H9 (cell line): ENCODE measurements around the gene ACADL. TPM values are rescaled to one million over a fixed set of nuclear protein-coding genes. Genes with fewer than 3 reads are reported as not detected.

Experiments
- DNase-seq: peaks from one replicate; pipeline ENCODE4 v3.0.0-alpha.2; 2017
- H2AFZ ChIP-seq: one replicate; pipeline ENCODE4 v1.6.1; 2013; ENCODE audit warnings: mild to moderate bottlenecking, low read length, control low read depth, moderate library complexity
- H2AK5ac ChIP-seq: 2 replicates; pipeline ENCODE4 v1.6.1; 2013; ENCODE audit warnings: low read length, control low read depth, mixed read lengths; ENCODE audit not compliant: insufficient read length
- H2BK120ac ChIP-seq: one replicate; pipeline ENCODE4 v1.6.1; 2013; ENCODE audit warnings: low read depth, mild to moderate bottlenecking, low read length, control low read depth, inconsistent platforms; ENCODE audit not compliant: poor library complexity, severe bottlenecking
- H2BK12ac ChIP-seq: 2 replicates; pipeline ENCODE4 v1.6.1; 2013; ENCODE audit warnings: low read length, control low read depth, mixed read lengths, low read depth; ENCODE audit not compliant: insufficient read length
- H2BK15ac ChIP-seq: 2 replicates; pipeline ENCODE4 v1.6.1; 2013; ENCODE audit warnings: low read depth, low read length, control low read depth
- H2BK20ac ChIP-seq: one replicate; pipeline ENCODE4 v1.6.1; 2013; ENCODE audit warnings: low read depth, mild to moderate bottlenecking, low read length, control low read depth, inconsistent platforms; ENCODE audit not compliant: poor library complexity, severe bottlenecking
- H2BK5ac ChIP-seq: 2 replicates; pipeline ENCODE4 v1.6.1; 2013; ENCODE audit warnings: low read length, control low read depth, mixed read lengths; ENCODE audit not compliant: insufficient read length
- H3K14ac ChIP-seq: 2 replicates; pipeline ENCODE4 v1.6.1; 2013; ENCODE audit warnings: low read length, control low read depth; ENCODE audit not compliant: insufficient read depth
- H3K18ac ChIP-seq: 2 replicates; pipeline ENCODE4 v1.6.1; 2013; ENCODE audit warnings: low read depth, mild to moderate bottlenecking, mixed read lengths, low read length, control low read depth; ENCODE audit not compliant: insufficient read length
- H3K23ac ChIP-seq: 2 replicates; pipeline ENCODE4 v1.6.1; 2013; ENCODE audit warnings: low read length, control low read depth, mixed read lengths, low read depth; ENCODE audit not compliant: insufficient read length
- H3K23me2 ChIP-seq: 2 replicates; pipeline ENCODE4 v1.6.1; 2013; ENCODE audit warnings: low read depth, mild to moderate bottlenecking, mixed read lengths, low read length, control low read depth; ENCODE audit not compliant: insufficient read length, poor library complexity, severe bottlenecking
- H3K27ac ChIP-seq: 2 replicates; pipeline ENCODE4 v1.5.1; 2013; ENCODE audit warnings: low read length, control low read depth, mixed read lengths, low read depth; ENCODE audit not compliant: insufficient read length
- H3K27me3 ChIP-seq: 2 replicates; pipeline ENCODE4 v1.6.1; 2013; ENCODE audit warnings: low read length, control low read depth, inconsistent platforms; ENCODE audit not compliant: insufficient read depth
- H3K4ac ChIP-seq: 2 replicates; pipeline ENCODE4 v1.6.1; 2013; ENCODE audit warnings: low read depth, mild to moderate bottlenecking, control low read depth, inconsistent platforms, low read length, moderate library complexity
- H3K4me1 ChIP-seq: 2 replicates; pipeline ENCODE4 v1.6.1; 2013; ENCODE audit warnings: low read length, control low read depth, inconsistent platforms; ENCODE audit not compliant: insufficient read depth
- H3K4me2 ChIP-seq: 2 replicates; pipeline ENCODE4 v1.6.1; 2013; ENCODE audit warnings: low read length, control low read depth, mixed read lengths; ENCODE audit not compliant: insufficient read length, insufficient read depth
- H3K56ac ChIP-seq: 2 replicates; pipeline ENCODE4 v1.6.1; 2013; ENCODE audit warnings: low read depth, mild to moderate bottlenecking, mixed read lengths, low read length, control low read depth; ENCODE audit not compliant: insufficient read length
- H3K79me1 ChIP-seq: 2 replicates; pipeline ENCODE4 v1.6.1; 2013; ENCODE audit warnings: low read depth, mild to moderate bottlenecking, moderate library complexity, low read length, control low read depth, inconsistent platforms; ENCODE audit not compliant: insufficient read depth, poor library complexity, severe bottlenecking
- H3K79me2 ChIP-seq: 2 replicates; pipeline ENCODE4 v1.6.1; 2013; ENCODE audit warnings: low read length, control low read depth, inconsistent platforms; ENCODE audit not compliant: insufficient read depth
- H3K9ac ChIP-seq: 2 replicates; pipeline ENCODE4 v1.6.1; 2013; ENCODE audit warnings: low read length, control low read depth, mixed read lengths; ENCODE audit not compliant: insufficient read length; ENCODE audit errors: extremely low read depth
- H3K9me3 ChIP-seq: one replicate; pipeline ENCODE4 v1.6.1; 2013; ENCODE audit warnings: low read depth, low read length, inconsistent platforms; ENCODE audit not compliant: control insufficient read depth
- H3T11ph ChIP-seq: one replicate; pipeline ENCODE4 v1.6.1; 2013; ENCODE audit warnings: mild to moderate bottlenecking, low read length, control low read depth, inconsistent platforms
- H4K20me1 ChIP-seq: one replicate; pipeline ENCODE4 v1.6.1; 2013; ENCODE audit not compliant: control insufficient read depth, insufficient read length, insufficient read depth
- H4K5ac ChIP-seq: 2 replicates; pipeline ENCODE4 v1.6.1; 2013; ENCODE audit warnings: low read depth, mild to moderate bottlenecking, mixed read lengths, low read length, control low read depth; ENCODE audit not compliant: insufficient read length
- H4K8ac ChIP-seq: replicated peaks from 2 replicates; pipeline ENCODE4 v1.6.1; 2013; ENCODE audit warnings: low read length, control low read depth, mixed read lengths, low read depth; ENCODE audit not compliant: insufficient read length
- H4K91ac ChIP-seq: 2 replicates; pipeline ENCODE4 v1.6.1; 2013; ENCODE audit warnings: low read depth, mild to moderate bottlenecking, moderate library complexity, mixed read lengths, low read length, control low read depth; ENCODE audit not compliant: insufficient read length
- H3K27ac Mint-ChIP-seq, 3 experiments: 2 replicates in 2 of 3; 3 replicates in 1 of 3; pipeline ENCODE4 v1.8.0; 2020 to 2021; ENCODE audit warnings: mixed read lengths in 3 of 3, mild to moderate bottlenecking in 1 of 3, moderate library complexity in 1 of 3
- H3K27me3 Mint-ChIP-seq: 2 replicates; pipeline ENCODE4 v1.8.0; 2021; ENCODE audit warnings: low read depth, mild to moderate bottlenecking, moderate library complexity, mixed read lengths
- H3K36me3 Mint-ChIP-seq, 3 experiments: 2 replicates in 2 of 3; 3 replicates in 1 of 3; pipeline ENCODE4 v1.8.0; 2020 to 2021; ENCODE audit warnings: low read depth in 3 of 3, mixed read lengths in 3 of 3; ENCODE audit not compliant: insufficient read depth in 1 of 3
- H3K4me1 Mint-ChIP-seq, 2 experiments: 2 replicates each; pipeline ENCODE4 v1.8.0; 2020; ENCODE audit warnings: mixed read lengths in 2 of 2
- H3K4me3 Mint-ChIP-seq, 2 experiments: 2 replicates in 1 of 2; 3 replicates in 1 of 2; pipeline ENCODE4 v1.8.0; 2020 to 2021; ENCODE audit warnings: mild to moderate bottlenecking in 2 of 2, mixed read lengths in 2 of 2, moderate library complexity in 1 of 2
- H3K9me3 Mint-ChIP-seq, 2 experiments: 2 replicates in 1 of 2; 3 replicates in 1 of 2; pipeline ENCODE4 v1.8.0; 2020; ENCODE audit warnings: mild to moderate bottlenecking in 2 of 2, mixed read lengths in 2 of 2, moderate library complexity in 1 of 2
- total RNA-seq: library from RNA; stranded (reverse); gene quantifications from 2 replicates; pipeline ENCODE4 v1.2.1, GENCODE V29; 2021
- TF ChIP-seq, protein P1 (sequence below): fragments of 200-600 bp; sonication (generic); conservative IDR thresholded peaks from 3 replicates; pipeline ENCODE4 v1.8.0; 2021; ENCODE audit warnings: antibody characterized with exemption, mild to moderate bottlenecking

The ACADL gene
- total RNA-seq, 1 experiment from 2014 or later = 0.26 TPM

GRCh38 chr2:210199186-210199765 lies 26.0 kb downstream of the ACADL start:
- Histone ChIP-seq H3K4me1 (no peaks in the 10 kb centered on the region), H3K23ac (no peak overlapping the region), H2AK5ac (no peak overlapping the region), H4K5ac (no peak overlapping the region), H3K27ac (no peak overlapping the region), H4K8ac (no peak overlapping the region), H3K4ac (no peak overlapping the region), H3K9ac (no peak overlapping the region), H3K79me1 (no peaks in the 10 kb centered on the region), H2BK15ac (no peak overlapping the region), H3K14ac (no peak overlapping the region), H3K56ac (no peak overlapping the region), H2BK120ac (no peak overlapping the region), H3K18ac (no peak overlapping the region), H3K9me3 (no peaks in the 10 kb centered on the region), H3K27me3 (no peaks in the 10 kb centered on the region), H3K79me2 (no peaks in the 10 kb centered on the region), H3T11ph (no peak overlapping the region), H4K20me1 (no peaks in the 10 kb centered on the region), H2BK5ac (no peak overlapping the region), H2AFZ (no peak overlapping the region), H3K23me2 (no peaks in the 10 kb centered on the region), H3K4me2 (no peak overlapping the region), H4K91ac (no peak overlapping the region), H2BK12ac (no peak overlapping the region), H2BK20ac (no peak overlapping the region)
- H3K27me3 Mint-ChIP-seq = no peaks in the 10 kb centered on the region
- TF ChIP-seq, protein P1, sequence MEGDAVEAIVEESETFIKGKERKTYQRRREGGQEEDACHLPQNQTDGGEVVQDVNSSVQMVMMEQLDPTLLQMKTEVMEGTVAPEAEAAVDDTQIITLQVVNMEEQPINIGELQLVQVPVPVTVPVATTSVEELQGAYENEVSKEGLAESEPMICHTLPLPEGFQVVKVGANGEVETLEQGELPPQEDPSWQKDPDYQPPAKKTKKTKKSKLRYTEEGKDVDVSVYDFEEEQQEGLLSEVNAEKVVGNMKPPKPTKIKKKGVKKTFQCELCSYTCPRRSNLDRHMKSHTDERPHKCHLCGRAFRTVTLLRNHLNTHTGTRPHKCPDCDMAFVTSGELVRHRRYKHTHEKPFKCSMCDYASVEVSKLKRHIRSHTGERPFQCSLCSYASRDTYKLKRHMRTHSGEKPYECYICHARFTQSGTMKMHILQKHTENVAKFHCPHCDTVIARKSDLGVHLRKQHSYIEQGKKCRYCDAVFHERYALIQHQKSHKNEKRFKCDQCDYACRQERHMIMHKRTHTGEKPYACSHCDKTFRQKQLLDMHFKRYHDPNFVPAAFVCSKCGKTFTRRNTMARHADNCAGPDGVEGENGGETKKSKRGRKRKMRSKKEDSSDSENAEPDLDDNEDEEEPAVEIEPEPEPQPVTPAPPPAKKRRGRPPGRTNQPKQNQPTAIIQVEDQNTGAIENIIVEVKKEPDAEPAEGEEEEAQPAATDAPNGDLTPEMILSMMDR = peak; percentile 87
- no peak for DNase-seq
- H3K9me3 Mint-ChIP-seq = no peaks in the 10 kb centered on the region
- H3K36me3 Mint-ChIP-seq = no peaks in the 10 kb centered on the region
- no peak overlapping the region for H3K4me3 Mint-ChIP-seq
- H3K27ac Mint-ChIP-seq = no peak overlapping the region
- H3K4me1 Mint-ChIP-seq = peaks cover 0 to 3% of the 10 kb centered on the region in 2 experiments; a peak in 1 of 4 replicates
